Measurements from ENCODE around the gene PSME1. TPM values are rescaled to one million over a fixed set of nuclear protein-coding genes. Genes with fewer than 3 reads are reported as not detected.

PSME1 gene
- total and polyA plus RNA-seq, 2 of the 13 experiments (the other 11 are each of a cell fraction or from before 2014, with no cell fraction given) = 159 to 608 TPM

DNA sequence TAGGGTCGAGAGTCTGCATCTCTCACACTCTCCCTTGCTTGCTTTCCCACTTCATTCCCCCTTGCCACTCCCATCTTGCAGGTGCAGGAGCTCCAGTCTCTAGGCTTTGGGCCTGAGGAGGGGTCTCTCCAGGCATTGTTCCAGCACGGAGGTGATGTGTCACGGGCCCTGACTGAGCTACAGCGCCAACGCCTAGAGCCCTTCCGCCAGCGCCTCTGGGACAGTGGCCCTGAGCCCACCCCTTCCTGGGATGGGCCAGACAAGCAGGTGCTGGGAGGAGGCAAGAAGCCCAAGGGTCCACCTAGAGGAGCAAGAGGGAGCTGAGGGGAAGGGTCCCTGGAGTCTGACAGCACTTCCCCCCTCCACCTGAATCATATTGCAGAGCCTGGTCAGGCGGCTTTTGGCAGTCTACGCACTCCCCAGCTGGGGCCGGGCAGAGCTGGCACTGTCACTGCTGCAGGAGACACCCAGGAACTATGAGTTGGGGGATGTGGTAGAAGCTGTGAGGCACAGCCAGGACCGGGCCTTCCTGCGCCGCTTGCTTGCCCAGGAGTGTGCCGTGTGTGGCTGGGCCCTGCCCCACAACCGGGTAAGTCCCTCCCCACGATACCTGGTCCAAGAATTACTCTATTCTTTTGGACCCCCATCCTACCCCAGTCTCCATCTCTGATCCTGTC, 15.5 kb downstream of the PSME1 start (continued):
- TF ChIP-seq, protein P1, sequence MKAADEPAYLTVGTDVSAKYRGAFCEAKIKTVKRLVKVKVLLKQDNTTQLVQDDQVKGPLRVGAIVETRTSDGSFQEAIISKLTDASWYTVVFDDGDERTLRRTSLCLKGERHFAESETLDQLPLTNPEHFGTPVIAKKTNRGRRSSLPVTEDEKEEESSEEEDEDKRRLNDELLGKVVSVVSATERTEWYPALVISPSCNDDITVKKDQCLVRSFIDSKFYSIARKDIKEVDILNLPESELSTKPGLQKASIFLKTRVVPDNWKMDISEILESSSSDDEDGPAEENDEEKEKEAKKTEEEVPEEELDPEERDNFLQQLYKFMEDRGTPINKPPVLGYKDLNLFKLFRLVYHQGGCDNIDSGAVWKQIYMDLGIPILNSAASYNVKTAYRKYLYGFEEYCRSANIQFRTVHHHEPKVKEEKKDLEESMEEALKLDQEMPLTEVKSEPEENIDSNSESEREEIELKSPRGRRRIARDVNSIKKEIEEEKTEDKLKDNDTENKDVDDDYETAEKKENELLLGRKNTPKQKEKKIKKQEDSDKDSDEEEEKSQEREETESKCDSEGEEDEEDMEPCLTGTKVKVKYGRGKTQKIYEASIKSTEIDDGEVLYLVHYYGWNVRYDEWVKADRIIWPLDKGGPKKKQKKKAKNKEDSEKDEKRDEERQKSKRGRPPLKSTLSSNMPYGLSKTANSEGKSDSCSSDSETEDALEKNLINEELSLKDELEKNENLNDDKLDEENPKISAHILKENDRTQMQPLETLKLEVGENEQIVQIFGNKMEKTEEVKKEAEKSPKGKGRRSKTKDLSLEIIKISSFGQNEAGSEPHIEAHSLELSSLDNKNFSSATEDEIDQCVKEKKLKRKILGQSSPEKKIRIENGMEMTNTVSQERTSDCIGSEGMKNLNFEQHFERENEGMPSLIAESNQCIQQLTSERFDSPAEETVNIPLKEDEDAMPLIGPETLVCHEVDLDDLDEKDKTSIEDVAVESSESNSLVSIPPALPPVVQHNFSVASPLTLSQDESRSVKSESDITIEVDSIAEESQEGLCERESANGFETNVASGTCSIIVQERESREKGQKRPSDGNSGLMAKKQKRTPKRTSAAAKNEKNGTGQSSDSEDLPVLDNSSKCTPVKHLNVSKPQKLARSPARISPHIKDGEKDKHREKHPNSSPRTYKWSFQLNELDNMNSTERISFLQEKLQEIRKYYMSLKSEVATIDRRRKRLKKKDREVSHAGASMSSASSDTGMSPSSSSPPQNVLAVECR (CRISPR knock-in tag; IDR thresholded peaks at IDR 0.05; ENCODE audit: borderline replicate concordance) = no peak
- peak; percentile 86 for TF ChIP-seq HES4 (CRISPR knock-in tag; IDR thresholded peaks at IDR 0.05; ENCODE audit: borderline replicate concordance)
- TF ChIP-seq ZNF563 (CRISPR knock-in tag; IDR thresholded peaks at IDR 0.05) = peak; percentile 48; the same call in 1 of the 2 replicates
- no peak for TF ChIP-seq NFIC (IDR thresholded peaks at IDR 0.05; ENCODE audit: low read length)

DNA sequence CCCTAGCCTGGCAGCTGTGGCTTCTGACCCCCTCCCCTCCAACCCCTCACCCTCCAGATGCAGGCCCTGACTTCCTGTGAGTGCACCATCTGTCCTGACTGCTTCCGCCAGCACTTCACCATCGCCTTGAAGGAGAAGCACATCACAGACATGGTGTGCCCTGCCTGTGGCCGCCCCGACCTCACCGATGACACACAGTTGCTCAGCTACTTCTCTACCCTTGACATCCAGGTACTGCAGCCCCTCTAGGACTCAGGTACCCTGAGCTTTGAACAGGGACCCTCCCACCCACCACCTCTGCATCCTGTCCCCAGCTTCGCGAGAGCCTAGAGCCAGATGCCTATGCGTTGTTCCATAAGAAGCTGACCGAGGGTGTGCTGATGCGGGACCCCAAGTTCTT, 19.1 kb downstream of the PSME1 start:
- H4K20me1 ChIP-seq (ENCODE audit: insufficient read depth, low read length) = no peaks in the 10 kb centered on the region; the same call in 1 of the 2 replicates
- intact Hi-C loops (cut with micrococcal nuclease; ENCODE audit: unreplicated experiment) = no loop called here
- H3K36me3 ChIP-seq (replicated peaks in 1 of 2; ENCODE audit: control insufficient read depth in 1 of 2, insufficient read depth in 2 of 2, low read length in 2 of 2) = peaks cover 61 to 72% of the 10 kb centered on the region in 2 experiments
- 98% methylated on average over 10 of the region's 10 CpGs for WGBS (ENCODE audit: low lambda C conversion rate)
- POLR2A ChIA-PET = interaction anchor here (0.9 to 11.8 kb wide), 4 partner anchors 6 to 116 kb away, joined by 3 to 233 read pairs (median 108); partner anchors contain the start of genes CHMP4A, EMC9, PSME1 and PSME2
- no peak overlapping the region for H3K27ac ChIP-seq (ENCODE audit: extremely low read length, insufficient read depth, low read length)
- H3K4me1 ChIP-seq (ENCODE audit: insufficient read depth, low read length) = peaks cover 4% of the 10 kb centered on the region; the same call in 1 of the 2 replicates
- DNase-seq (ENCODE audit: low spot score) (no peak), ATAC-seq (no peak), FAIRE-seq (no peak)
- BruUV-seq (replicated peaks) = no TSS peak
- H2AFZ ChIP-seq (ENCODE audit: low read length) = no peak overlapping the region
- H3K4me2 ChIP-seq (ENCODE audit: low read depth, low read length) = no peak overlapping the region
- H3K79me2 ChIP-seq (ENCODE audit: insufficient read depth, low read length) = no peaks in the 10 kb centered on the region
- H3K9me3 ChIP-seq (ENCODE audit: low read length) = no peaks in the 10 kb centered on the region
- in situ Hi-C loops (cut with HindIII; ENCODE audit: extremely low pct_ligation_motif_present, low pct_unique_long_range_greater_than_20kb) = no loop called here
- no peak overlapping the region for H3K9ac ChIP-seq (ENCODE audit: insufficient read depth, low read depth, low read length)
- H3K27me3 ChIP-seq (ENCODE audit: control insufficient read depth in 1 of 2, insufficient read depth in 2 of 2, low read length in 2 of 2) = no peaks in the 10 kb centered on the region
- H3K4me3 ChIP-seq (replicated peaks in 1 of 3; ENCODE audit: insufficient read depth in 1 of 3, low read depth in 2 of 3, low read length in 3 of 3) = no peak overlapping the region
- CTCF ChIA-PET (ENCODE audit: low intra/inter-chr PET ratio, low total read pairs) = no interaction called here
- TF ChIP-seq NRL (CRISPR knock-in tag; IDR thresholded peaks at IDR 0.05; ENCODE audit: borderline replicate concordance) (peak; percentile 36; the same call in 1 of the 2 replicates), ZNF343 (CRISPR knock-in tag; IDR thresholded peaks at IDR 0.05) (0 out of 2 replicates have a peak, but pooled peaks have one; percentile 34), ZNF468 (CRISPR knock-in tag; IDR thresholded peaks at IDR 0.05) (no peak), ZNF766 (CRISPR knock-in tag; IDR thresholded peaks at IDR 0.05; ENCODE audit: borderline replicate concordance) (no peak), KAT7 (CRISPR knock-in tag; IDR thresholded peaks at IDR 0.05; ENCODE audit: borderline replicate concordance) (no peak), ZNF230 (CRISPR knock-in tag; IDR thresholded peaks at IDR 0.05) (peak; percentile 59; the same call in 1 of the 2 replicates), ZBTB38 (CRISPR knock-in tag; IDR thresholded peaks at IDR 0.05) (peak; percentile 46; the same call in 1 of the 2 replicates)
- TF ChIP-seq, protein P2, sequence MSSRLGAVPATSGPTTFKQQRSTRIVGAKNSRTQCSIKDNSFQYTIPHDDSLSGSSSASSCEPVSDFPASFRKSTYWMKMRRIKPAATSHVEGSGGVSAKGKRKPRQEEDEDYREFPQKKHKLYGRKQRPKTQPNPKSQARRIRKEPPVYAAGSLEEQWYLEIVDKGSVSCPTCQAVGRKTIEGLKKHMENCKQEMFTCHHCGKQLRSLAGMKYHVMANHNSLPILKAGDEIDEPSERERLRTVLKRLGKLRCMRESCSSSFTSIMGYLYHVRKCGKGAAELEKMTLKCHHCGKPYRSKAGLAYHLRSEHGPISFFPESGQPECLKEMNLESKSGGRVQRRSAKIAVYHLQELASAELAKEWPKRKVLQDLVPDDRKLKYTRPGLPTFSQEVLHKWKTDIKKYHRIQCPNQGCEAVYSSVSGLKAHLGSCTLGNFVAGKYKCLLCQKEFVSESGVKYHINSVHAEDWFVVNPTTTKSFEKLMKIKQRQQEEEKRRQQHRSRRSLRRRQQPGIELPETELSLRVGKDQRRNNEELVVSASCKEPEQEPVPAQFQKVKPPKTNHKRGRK (CRISPR knock-in tag; IDR thresholded peaks at IDR 0.05) = 0 out of 2 replicates have a peak, but pooled peaks have one; percentile 18
- TF ChIP-seq, protein P3, sequence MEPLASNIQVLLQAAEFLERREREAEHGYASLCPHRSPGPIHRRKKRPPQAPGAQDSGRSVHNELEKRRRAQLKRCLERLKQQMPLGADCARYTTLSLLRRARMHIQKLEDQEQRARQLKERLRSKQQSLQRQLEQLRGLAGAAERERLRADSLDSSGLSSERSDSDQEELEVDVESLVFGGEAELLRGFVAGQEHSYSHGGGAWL (CRISPR knock-in tag; IDR thresholded peaks at IDR 0.05) = 0 out of 2 replicates have a peak, but pooled peaks have one; percentile 22
- TF ChIP-seq, protein P4, sequence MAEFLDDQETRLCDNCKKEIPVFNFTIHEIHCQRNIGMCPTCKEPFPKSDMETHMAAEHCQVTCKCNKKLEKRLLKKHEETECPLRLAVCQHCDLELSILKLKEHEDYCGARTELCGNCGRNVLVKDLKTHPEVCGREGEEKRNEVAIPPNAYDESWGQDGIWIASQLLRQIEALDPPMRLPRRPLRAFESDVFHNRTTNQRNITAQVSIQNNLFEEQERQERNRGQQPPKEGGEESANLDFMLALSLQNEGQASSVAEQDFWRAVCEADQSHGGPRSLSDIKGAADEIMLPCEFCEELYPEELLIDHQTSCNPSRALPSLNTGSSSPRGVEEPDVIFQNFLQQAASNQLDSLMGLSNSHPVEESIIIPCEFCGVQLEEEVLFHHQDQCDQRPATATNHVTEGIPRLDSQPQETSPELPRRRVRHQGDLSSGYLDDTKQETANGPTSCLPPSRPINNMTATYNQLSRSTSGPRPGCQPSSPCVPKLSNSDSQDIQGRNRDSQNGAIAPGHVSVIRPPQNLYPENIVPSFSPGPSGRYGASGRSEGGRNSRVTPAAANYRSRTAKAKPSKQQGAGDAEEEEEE (CRISPR knock-in tag; IDR thresholded peaks at IDR 0.05; ENCODE audit: borderline replicate concordance) = 0 out of 2 replicates have a peak, but pooled peaks have one; percentile 48

Measured in HepG2 (cell line).